GM19467 (cell line): ENCODE data around the gene TRAPPC12.

Experiments
- ATAC-seq: cut with Tn5 transposase; IDR thresholded peaks from one replicate; pipeline ENCODE4 v1.9.1; 2021; ENCODE audit warnings: mild to moderate bottlenecking, moderate library complexity; ENCODE audit not compliant: unreplicated experiment

The TRAPPC12 gene

DNA sequence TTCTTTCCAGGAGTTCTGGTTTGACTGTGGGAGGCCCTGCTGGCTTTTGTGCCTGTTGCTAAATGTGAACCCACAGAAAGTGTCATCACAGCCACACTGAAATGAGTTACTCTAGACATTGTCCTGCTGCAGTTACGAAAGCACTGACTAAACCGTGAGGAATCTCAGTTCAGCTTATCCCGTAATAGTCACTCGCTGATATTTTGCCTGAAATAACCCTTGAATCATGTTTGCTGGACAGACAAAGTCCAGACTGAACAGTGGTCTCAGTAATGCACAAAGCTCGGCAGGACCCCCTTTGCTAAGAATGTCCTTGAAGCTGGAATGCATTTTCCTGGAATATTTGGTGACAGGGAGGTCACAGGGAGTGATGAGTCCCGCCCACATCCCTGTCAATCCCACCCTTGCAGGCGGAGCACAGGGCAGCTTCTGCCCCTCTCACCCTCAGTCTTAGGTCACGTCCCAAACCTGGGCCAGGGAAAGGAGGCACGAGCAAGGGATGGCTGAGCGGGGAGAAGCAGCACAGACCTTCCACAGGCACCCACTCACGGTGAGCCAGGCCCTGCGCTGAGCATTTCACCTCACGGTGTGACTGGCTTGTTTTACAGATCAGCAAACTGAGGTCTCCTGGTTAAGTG, 86.5 kb downstream of the TRAPPC12 start:
- ATAC-seq, result no peak

DNA sequence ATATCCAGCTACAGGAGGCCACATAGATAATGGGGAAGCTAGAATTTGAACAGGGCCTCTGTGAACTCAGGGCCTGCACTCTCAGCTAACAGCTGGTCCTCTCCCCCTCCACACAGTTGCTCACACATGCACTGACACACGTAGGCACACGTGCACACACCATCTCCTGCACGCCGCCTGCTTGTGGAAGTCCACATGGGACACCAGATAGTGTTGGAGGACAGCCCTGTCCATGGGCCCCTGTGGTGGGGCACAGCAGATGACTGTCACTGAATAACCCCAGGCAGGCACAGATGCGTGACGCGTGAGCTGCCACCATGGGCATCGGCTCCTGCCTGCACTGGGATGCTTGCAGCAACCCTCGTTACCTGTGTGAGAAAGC, 87.0 kb downstream of the TRAPPC12 start:
- no peak for ATAC-seq

DNA sequence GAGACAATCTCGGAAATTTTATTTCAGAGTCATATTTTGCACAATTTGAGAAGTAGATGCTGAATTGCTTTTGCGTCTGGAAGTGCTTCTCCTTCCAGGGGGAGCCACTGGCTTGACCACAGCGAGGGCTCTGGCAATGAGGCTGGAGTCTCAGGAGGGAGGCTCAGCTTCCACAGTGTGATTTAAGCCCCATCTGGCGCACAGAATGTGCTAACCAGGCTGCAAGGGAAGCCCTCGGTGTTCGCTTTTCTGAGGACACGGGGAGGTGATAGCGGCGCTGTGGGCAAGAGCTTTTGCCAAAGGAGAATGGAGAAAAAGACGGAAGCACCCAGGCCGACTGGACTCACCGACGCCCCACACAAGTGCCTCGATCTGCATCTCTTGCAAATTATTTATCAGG, 87.5 kb downstream of the TRAPPC12 start:
- no peak for ATAC-seq

DNA sequence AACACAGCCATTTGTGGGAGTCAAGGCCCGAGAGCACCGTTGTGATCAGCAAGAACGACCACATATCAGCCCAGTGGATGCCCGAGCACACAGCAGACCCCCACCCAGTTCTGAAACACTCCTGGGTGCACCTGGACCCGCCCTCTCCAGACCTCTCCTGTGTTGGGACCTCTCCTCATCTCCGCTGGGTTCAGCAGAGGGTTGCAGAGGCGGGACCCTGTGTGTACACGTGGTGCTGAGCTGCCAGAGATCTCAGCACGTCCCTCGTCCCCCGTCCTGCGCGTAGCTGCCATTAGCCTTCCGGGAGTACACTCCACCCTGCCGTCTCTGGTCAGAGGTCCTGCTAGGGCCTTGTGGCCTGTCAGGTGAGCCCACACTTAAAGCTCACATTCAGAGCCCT, 88.2 kb downstream of the TRAPPC12 start:
- no peak for ATAC-seq

DNA sequence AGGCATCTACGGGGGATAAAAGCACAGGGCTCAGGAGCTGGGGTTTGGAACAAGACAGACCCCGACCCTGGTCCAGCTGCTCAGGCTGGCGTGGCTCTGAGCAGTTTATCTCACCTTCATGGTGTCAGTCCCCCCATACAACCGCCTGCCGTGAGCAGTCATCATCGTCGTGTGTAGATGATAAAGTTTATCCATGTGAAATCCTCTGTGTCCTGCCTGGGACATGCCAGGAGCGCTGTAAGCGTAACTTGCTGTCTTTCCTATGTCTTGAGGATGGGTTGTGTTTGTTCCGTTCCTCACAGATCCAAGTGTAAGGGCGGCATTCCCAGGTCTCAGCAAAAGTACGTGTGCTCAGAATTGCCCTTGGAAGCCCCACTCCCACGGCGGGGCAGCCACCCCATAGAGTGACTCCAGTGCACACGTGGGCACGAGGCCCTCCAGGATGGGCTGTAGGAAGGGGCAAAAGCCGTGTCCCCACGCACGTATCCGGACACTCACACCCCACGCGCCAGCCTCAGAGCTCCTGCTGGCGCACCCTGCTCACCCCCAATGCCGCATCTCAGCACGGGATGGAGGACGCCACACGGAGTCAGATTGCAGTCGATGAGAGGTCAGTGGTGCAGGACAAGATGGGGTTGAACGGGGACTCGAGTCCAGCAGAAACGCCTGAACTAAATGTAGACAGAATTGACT, 88.9 kb downstream of the TRAPPC12 start:
- ATAC-seq, result no peak

DNA sequence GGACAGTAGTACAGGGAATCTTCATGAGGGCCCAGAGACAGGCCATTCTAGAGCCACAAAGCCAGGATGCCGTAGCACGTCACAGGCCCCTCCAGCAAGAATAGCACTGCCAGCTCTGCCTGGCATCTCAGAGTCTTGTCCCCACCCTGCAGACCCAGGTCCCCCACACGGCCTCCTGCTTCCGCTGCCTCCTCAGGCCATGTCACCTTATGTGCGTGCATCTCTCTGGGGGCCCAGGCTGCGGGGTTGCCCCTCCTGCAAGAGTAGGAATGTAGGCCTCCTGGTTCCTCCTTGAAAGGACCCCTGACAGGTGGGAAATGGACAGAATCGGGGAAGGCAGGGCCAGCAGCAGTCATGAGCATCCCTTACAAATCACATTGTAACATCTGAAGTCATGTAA, 90.0 kb downstream of the TRAPPC12 start:
- no peak for ATAC-seq

DNA sequence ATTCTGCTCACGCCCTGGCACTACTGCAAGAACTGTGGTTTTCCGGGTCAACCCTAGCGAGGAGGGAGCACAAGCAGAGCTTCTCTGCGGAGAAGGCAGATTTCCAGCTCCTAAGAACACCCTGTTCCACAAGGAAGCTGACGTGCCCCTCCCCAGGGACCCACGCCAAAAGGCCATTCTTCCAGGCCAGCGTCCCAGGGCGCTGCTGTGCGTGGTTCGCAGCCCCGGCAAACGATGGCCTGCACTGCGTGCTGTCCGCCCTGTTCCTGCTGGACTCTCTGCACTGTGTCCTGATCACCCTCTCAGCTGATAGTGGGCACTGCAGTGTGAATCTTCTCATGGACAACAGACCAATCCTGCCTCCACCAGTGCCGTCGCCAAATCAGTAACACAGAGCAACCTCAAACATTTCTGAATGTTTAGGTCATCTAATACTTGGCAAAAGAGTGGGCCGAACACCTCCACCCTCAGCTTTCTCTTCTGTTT, 90.7 kb downstream of the TRAPPC12 start:
- no peak for ATAC-seq

DNA sequence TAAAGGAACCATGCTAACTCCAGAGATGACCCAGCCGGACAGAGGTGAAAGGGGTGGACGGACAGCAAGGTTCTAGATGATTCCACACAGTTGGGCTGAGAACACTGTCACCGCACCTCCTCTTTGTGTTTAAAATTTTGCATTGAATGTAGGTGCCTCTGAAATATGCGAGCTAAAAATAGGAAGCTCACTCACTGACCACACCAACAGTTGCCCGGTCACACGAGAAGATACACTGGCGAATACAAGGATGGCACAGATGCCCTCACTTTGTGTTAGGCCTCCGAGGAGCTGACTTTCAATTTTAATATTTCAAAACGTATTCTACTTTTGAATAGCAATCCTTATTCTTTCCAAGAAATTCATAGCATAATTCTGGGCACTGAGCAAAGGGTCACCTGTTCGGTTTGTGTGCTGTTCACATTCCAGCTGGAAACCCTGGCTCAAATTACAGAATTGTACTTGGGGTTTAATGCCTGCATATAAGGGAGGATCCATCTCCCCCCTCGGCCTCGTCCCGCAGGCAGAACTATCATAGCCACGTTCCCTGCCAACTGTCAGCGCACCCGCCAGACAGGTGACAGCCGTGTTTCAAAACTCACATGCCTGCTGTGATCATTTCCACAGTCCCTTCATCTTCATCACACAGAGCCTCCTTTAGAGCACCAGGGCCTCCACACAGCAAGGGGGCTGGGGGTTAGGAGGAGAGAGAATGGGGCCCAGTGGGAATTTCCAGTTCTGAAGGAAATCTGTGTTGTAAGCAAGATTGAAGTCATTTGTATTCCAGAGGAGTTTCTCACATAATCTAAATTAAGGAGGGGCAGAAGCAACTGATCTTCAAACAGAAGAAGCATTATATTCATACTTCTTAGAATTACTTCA, 91.6 kb downstream of the TRAPPC12 start:
- no peak for ATAC-seq

DNA sequence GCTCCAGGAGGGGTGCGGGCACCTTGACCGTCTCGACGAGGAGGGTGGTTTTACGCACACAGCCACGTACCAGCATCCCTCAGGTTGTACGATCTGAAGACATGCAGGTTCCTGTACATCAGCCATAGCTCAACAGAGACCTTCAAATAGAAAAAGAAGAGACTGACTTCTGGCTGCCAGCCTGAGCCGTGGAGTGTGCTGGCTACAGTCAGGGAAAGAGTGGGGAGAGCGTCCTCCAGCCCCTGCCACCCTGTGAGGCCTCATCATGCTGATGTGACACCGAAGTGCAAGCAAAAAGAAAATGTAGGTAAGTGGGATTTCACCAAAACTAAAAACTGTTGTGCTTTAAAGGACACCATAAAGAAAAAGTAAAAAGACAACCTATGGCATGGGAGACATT, 92.8 kb downstream of the TRAPPC12 start:
- ATAC-seq, result no peak

DNA sequence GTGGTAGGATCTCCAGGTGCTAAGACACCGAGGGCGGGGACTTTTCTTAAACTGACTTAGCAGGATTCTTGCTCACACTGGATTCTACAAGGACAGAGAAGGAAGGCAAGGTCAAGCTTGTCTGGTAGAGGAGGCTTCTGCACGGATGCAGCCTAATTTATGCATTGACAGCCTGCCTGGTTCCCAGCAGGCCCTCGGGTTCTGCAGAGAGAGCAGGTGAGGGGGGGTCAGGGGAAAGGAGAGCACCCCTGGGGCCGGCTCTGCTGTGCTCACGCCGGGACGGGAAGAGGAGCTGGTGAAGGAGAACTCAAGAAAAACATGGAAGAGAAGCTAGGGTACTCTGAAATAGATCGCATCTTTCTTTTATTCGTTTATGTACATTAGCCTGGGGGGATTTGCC, 93.5 kb downstream of the TRAPPC12 start:
- no peak for ATAC-seq

DNA sequence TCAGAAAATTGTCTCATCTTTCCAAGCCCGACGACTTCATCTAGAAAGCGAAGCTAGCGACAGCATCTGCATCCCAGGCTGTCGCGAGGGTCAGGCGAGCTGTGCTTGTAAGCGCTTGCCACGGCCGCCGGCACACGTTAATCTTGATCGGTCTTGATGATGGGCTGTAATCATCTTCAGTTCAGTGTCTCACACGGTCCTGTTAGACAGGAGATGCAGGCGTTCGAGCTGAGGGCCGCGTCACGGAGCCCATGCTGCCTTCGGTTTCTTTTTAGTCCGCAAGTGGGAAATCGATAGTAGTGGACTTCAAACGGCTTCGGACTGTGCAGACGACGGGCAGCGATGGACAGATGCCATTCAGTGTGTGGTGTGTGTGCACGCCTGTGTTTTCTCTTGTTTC, 96.3 kb downstream of the TRAPPC12 start:
- no peak for ATAC-seq

DNA sequence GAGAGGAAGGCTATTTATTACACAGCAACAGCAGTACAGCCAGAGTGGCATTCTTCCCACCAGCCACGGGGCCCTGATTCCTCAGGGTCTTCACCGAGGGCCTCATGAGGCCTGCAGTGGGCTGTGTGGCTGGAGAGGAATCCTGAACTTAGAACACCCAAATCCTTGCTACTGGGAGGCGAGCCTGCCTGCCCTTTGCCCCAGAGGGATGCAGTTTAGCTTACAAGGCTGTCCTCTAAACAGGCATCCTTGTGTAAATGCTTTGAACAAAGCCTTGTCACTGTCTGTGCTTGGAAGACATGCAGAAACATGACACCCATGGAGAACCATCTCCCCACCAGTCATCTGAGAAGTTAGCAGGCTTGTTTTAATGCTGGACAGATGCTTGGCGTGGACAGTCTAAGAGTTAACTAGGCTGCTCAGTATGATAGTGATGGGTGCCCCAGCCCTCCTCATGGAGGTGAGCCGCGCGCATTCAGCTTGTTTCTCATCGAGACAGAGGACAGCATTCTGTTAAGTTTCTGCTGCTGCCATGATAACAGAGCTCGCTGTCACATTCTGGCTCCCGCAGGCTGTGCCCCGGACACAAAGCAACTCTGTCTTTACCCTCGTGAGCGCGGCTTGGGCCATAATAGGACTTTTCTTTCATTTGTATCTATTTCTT, 97.0 kb downstream of the TRAPPC12 start:
- ATAC-seq, result no peak

DNA sequence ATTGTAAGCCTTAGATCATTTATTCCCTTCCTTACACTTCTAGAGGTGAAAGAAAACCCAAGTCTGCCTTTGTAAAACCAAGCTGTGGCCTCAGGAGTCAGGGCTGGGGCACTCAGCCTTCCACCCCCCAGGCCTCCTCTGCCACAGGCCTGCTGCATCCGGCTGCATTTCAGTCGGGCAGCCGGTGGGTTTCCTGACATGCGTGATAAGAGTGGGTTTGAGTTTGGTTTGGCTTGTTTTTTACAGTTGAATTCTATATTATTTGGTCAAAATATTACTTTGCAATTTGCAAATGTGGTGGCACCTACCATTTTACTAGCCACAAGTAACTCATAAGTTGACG, 97.5 kb downstream of the TRAPPC12 start:
- ATAC-seq, result no peak

DNA sequence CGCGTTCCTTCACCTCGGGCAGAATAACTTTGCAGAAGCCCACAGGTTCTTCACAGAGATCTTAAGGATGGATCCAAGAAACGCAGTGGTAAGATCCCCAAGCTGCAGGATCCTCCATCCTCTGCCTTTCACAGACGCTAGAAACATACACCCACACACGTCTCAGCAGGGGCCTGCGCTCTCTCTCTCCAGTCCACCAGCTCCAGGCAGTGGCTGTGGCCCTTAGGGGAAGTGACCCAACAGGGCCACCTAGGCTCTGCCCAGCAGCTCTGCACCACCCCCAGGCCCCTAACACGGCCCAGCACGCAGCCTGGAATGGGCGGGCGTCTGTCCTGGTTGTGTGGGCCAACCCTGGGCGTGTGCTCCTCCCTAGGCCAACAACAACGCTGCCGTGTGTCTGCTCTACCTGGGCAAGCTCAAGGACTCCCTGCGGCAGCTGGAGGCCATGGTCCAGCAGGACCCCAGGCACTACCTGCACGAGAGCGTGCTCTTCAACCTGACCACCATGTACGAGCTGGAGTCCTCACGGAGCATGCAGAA, 99.4 kb downstream of the TRAPPC12 start:
- no peak for ATAC-seq

DNA sequence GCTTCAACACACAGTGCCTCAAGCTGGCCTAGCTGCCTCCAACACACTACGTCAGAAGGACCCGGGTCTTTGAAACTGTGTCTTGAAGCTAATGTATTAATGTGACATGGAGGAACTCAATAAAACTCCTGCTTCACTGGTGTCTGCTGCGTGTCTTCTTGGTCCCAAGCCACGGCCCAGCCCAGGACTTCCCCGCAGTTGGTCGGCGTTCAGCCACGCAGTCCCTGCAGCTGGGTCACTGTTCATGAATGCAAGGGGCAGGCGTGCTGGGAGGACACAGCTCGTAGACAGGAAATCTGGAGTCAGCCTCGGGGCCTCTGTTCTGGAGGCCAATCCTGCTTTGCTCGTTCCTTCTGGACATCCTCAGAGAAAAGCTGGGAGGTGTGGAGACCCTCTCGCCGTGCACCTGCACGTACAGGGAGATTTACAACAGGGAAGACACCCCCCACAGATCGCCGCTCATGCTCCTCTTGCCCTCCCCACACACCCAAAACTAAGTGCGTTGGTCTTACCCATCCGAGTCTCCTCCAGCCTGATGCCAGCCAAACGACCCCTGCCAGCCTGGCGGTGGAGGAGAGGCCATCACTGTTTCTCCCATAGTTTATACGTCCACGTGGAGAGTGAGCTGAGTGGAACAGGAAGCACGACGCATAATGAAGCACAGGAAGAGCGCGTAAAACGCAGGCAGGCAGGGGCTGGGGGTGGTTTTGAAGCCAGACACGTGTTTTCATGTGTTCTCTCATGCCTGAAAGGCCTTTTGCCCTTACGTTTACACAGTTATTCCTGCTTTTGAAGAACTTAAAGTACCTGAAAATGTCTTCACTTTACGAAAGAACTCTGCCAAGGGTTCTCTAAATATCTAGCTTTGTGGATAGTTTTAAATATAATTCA, 100.2 kb downstream of the TRAPPC12 start:
- no peak for ATAC-seq

DNA sequence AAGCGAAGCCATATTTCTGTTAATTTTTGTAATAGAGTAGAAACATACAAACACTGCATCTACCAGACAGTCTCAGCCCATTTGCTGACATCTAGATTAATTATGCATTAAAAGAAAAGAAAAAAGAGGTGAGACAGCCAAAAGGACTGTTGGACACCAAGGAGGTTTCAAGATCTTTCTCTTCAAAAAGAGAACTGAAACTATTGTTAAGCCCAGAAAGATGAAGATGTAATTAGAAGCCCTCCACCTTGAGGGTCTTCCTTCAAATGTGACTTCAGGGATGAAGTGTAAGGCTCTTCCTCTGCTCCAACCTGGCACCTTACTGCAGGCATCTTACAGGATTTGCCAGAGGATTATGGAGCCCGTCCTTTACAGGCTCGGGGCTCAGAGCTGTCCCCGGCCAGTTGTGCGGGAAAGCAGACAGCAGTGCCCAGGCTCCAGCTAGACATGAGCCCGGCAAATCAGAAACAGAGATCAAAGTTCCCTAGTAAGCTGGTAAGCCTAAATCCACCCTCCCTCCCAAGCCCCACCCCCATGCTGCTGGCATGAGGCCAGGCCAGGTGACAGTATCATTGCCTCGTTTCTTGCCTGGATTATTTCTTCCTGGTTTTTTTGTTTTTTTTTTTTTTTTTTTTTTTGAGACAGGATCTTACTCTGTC, 101.0 kb downstream of the TRAPPC12 start:
- no peak for ATAC-seq

DNA sequence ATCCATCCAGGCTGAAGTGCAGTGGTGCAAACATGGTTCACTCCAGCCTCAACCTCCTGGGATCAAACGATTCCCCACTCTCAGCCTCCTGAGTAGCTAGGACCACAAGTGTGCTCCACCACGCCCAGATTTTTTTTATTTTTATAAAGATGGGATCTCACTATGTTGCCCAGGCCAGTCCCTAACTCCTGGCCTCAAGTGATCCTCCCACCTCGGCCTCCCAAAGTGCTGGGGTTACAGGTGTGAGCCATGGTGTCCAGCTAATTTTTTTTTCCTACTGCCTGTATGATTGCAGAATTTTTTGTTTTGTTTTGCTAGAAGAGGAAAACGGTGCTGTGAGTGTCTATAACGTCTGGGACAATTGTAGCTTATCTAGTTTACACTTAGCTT, 101.5 kb downstream of the TRAPPC12 start:
- ATAC-seq, result no peak

DNA sequence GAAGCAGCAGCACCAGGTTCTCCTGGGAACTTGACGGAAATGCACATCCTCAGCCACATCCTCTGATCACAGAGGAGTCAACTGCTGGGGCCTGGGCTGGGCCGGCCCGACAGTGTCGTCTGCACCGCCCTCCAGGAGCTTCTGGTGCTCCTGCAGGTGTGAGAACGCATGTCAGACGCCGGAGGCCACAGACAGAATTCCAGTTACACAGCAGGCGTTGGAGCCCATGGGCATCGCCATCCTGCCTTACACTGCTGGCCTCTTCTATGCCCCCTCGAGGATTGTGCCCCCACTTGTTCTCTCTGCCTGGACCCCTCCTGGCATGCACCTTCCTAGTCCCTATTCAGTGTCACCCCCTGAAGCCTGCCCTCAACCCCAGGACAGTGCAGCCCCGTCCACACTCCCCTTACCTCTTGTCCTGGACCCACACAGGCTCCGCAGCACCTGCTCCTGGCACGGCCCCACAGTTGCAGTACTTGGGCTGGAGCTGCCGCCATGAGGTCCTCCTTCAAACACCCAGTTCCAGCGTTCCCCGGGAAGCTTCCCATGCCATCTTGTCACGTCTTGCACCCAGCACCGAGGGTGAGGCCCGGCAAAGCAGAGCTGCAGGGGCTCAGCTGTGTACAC, 102.4 kb downstream of the TRAPPC12 start:
- no peak for ATAC-seq

DNA sequence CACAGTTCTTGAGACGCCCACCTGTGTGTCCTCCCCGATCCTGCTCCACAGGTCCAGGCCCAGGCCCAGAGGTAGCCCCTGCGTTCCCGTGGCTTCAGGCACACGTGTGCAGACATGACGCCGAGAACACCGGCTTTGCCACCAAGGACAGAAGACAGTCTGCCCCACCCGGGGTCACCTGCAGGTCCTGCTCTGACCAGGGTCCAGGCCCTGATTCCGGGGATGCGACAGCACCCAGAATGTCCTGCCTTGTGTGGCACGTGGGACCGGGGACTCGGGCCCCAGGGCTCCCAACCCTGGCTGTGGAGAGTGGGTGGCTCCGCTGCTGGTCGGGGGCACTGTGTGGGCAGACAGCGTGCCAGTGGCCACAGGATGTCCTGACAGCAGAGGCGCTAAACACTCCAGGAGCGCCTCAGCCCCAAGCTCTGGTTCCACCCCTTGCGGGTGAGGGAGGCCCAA, 102.9 kb downstream of the TRAPPC12 start:
- ATAC-seq, result no peak
